HG02943 (cell line): ENCODE measurements around the gene ERVFRD-1.

Experiments
- ATAC-seq: cut with Tn5 transposase; IDR thresholded peaks from one replicate; pipeline ENCODE4 v1.9.1; 2021; ENCODE audit warnings: mild to moderate bottlenecking, low read depth, moderate library complexity; ENCODE audit not compliant: unreplicated experiment

The ERVFRD-1 gene

GRCh38 chr6:11110921-11111768, at the start of gene ERVFRD-1:
ERVFRD-1 (minus strand) TSS chr6:11111725; CDS start chr6:11105310, 6,415 bp downstream.
- ATAC-seq, result no peak

GRCh38 chr6:11160199-11160598, 48.7 kb upstream of the ERVFRD-1 start:
- no peak for ATAC-seq

- no peak for ATAC-seq
These were observed 44.1 kb upstream of the ERVFRD-1 start for GRCh38 chr6:11155589-11155988.

- ATAC-seq, result no peak
These were observed 41.9 kb upstream of the ERVFRD-1 start for GRCh38 chr6:11153447-11153846.

- no peak for ATAC-seq
These were observed 41.1 kb upstream of the ERVFRD-1 start for GRCh38 chr6:11152581-11152980.

GRCh38 chr6:11151488-11151887, 40.0 kb upstream of the ERVFRD-1 start:
- ATAC-seq, result no peak

- no peak for ATAC-seq
These were observed 38.0 kb upstream of the ERVFRD-1 start for GRCh38 chr6:11149551-11149950.

- ATAC-seq, result no peak
These were observed 34.7 kb upstream of the ERVFRD-1 start for GRCh38 chr6:11146117-11146826.

- no peak for ATAC-seq
These were observed 32.9 kb upstream of the ERVFRD-1 start for GRCh38 chr6:11144393-11144851.

GRCh38 chr6:11143394-11144371, 32.2 kb upstream of the ERVFRD-1 start:
- no peak for ATAC-seq

- ATAC-seq, result no peak
These were observed 30.9 kb upstream of the ERVFRD-1 start for GRCh38 chr6:11142296-11143027.

- ATAC-seq, result no peak
These were observed 29.8 kb upstream of the ERVFRD-1 start for GRCh38 chr6:11141295-11141694.

GRCh38 chr6:11140056-11140455, 28.5 kb upstream of the ERVFRD-1 start:
- ATAC-seq, result no peak

- ATAC-seq, result no peak
These were observed 27.8 kb upstream of the ERVFRD-1 start for GRCh38 chr6:11139051-11139960.

- no peak for ATAC-seq
These were observed 25.3 kb upstream of the ERVFRD-1 start for GRCh38 chr6:11136809-11137208.

- no peak for ATAC-seq
These were observed 21.8 kb upstream of the ERVFRD-1 start for GRCh38 chr6:11133281-11133680.

- ATAC-seq, result no peak
These were observed 20.8 kb upstream of the ERVFRD-1 start for GRCh38 chr6:11132194-11132888.

GRCh38 chr6:11130605-11131004, 19.1 kb upstream of the ERVFRD-1 start:
- no peak for ATAC-seq
